Vagina (tissue), 2 donors: ENCODE data around the gene ODAD2. TPM values are rescaled to one million over a fixed set of nuclear protein-coding genes. Genes with fewer than 3 reads are reported as not detected.

Experiments used
- DNase-seq, 2 donors: peaks; one replicate each; pipeline ENCODE4 v3.0.0-alpha.2; 2017; ENCODE audit errors: extremely low spot score in 2 of 2
- H3K27ac ChIP-seq: fragments of 200-600 bp; sonication (generic); one replicate; pipeline ENCODE4 v1.5.1; 2019
- H3K27me3 ChIP-seq: fragments of 200-600 bp; sonication (generic); one replicate; pipeline ENCODE4 v1.5.1; 2019
- H3K36me3 ChIP-seq, 2 donors: fragments of 200-600 bp; sonication (generic); one replicate each; pipeline ENCODE4 v1.5.1; 2017 to 2019
- H3K4me1 ChIP-seq: fragments of 200-600 bp; sonication (generic); one replicate; pipeline ENCODE4 v1.5.1; 2019
- H3K4me3 ChIP-seq, 2 donors: fragments of 200-600 bp; sonication (generic); 1 replicate in 1 of 2; 2 replicates in 1 of 2; pipeline ENCODE4 v1.5.1; 2016 to 2019
- H3K9me3 ChIP-seq: fragments of 200-600 bp; sonication (generic); one replicate; pipeline ENCODE4 v1.5.1; 2019
- POLR2A ChIP-seq, 2 donors: fragments of 450-650 bp; IDR thresholded peaks; one replicate each; pipeline ENCODE4 v1.6.1; 2017; ENCODE audit warnings: antibody characterized with exemption in 2 of 2, mild to moderate bottlenecking in 2 of 2, moderate library complexity in 2 of 2
- POLR2AphosphoS5 ChIP-seq, 2 donors: sonication (generic); formaldehyde crosslinking; IDR thresholded peaks; one replicate each; pipeline ENCODE4 v1.9.0; 2017; ENCODE audit warnings: antibody characterized with exemption in 2 of 2, mild to moderate bottlenecking in 2 of 2, low read depth in 1 of 2; ENCODE audit not compliant: insufficient read depth in 1 of 2
- intact Hi-C: fragments of 100-400 bp; cut with DNase I; formaldehyde crosslinking; loops from one replicate; pipeline ENCODE4 v1.15.1; 2023
- total RNA-seq: library from RNA; depleted of rRNA; stranded (reverse); fragments of >200 nt; gene quantifications from one replicate; pipeline ENCODE4 v1.2.3, GENCODE V29; 2016
- TF ChIP-seq, protein P1 (sequence below), 3 experiments: fragments of 450-650 bp in 2 of 3; fragments of 200-600 bp in 1 of 3; sonication (generic) in 1 of 3; IDR thresholded peaks; one replicate each; pipeline ENCODE4 v1.5.1; 2017 to 2019; ENCODE audit warnings: antibody characterized with exemption in 3 of 3, mild to moderate bottlenecking in 2 of 3, moderate library complexity in 2 of 3

The ODAD2 gene
- total RNA-seq, result 0.25 TPM

DNA sequence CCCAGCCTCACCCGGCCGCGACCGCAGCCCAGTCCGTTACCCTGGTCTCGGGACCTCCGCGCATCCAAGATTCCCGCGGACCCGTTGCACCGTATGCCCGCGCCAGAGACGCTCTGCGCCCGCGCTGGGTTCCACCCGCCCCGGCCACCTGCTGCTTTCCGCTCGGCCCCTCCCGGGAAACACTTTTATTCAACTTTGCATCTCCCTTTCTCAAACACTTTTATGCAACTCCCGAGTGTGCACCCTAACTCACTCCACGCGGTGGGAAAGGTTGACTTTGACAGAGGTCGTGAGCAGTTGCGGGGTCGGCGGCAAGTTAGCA, at the start of gene ODAD2:
TSS of gene ODAD2 (minus strand) at position 126 of the 322 bp plus-strand sequence. CDS start 3,937 bp downstream, outside the sequence.
- intact Hi-C loops, result no loop called here
- H3K4me3 ChIP-seq, result peak within 1 kb of the TSS; percentile 46 to 70
- H3K27ac ChIP-seq, result peak within 1 kb of the TSS; percentile 54
- H3K27me3 ChIP-seq, result no peaks in the 10 kb centered on the region
- H3K9me3 ChIP-seq, result no peaks in the 10 kb centered on the region
- no peaks in the 10 kb centered on the region for H3K4me1 ChIP-seq
- TF ChIP-seq POLR2A (IDR thresholded peaks at IDR 0.05) (no peak), POLR2AphosphoS5 (IDR thresholded peaks at IDR 0.05; ENCODE audit: insufficient read depth in 1 of 2, low read depth in 1 of 2) (no peak)
- TF ChIP-seq, protein P1, sequence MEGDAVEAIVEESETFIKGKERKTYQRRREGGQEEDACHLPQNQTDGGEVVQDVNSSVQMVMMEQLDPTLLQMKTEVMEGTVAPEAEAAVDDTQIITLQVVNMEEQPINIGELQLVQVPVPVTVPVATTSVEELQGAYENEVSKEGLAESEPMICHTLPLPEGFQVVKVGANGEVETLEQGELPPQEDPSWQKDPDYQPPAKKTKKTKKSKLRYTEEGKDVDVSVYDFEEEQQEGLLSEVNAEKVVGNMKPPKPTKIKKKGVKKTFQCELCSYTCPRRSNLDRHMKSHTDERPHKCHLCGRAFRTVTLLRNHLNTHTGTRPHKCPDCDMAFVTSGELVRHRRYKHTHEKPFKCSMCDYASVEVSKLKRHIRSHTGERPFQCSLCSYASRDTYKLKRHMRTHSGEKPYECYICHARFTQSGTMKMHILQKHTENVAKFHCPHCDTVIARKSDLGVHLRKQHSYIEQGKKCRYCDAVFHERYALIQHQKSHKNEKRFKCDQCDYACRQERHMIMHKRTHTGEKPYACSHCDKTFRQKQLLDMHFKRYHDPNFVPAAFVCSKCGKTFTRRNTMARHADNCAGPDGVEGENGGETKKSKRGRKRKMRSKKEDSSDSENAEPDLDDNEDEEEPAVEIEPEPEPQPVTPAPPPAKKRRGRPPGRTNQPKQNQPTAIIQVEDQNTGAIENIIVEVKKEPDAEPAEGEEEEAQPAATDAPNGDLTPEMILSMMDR (IDR thresholded peaks at IDR 0.05), result no peak
- DNase-seq, result no peak
- no peaks in the 10 kb centered on the region for H3K36me3 ChIP-seq

DNA sequence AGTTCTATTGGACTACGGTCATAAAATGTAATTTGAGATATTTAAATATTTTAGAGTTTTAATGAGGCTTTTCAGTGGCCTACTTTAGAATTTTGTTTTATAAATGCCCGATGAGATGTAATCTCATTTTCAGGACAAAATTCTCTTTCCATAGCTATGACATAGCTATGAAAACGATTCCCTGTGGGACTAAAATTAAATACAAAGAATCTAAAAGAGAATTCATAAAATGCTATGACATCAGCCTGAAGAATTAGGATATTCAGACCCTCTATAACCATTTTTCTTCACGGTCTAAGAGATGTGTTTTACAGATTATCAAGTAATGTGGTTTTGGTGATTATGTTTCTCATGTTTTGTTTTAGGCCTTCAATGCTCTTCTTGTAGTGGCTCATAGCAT, 48.2 kb upstream of the ODAD2 start:
- Histone ChIP-seq H3K27ac (no peak overlapping the region), H3K4me1 (no peaks in the 10 kb centered on the region), H3K9me3 (no peaks in the 10 kb centered on the region), H3K36me3 (no peaks in the 10 kb centered on the region), H3K4me3 (no peak overlapping the region), H3K27me3 (no peaks in the 10 kb centered on the region)
- no peak for DNase-seq
- intact Hi-C loops, result no loop called here
- TF ChIP-seq POLR2AphosphoS5 (IDR thresholded peaks at IDR 0.05; ENCODE audit: insufficient read depth in 1 of 2, low read depth in 1 of 2) (no peak), POLR2A (IDR thresholded peaks at IDR 0.05) (no peak)
- TF ChIP-seq, protein P1 (IDR thresholded peaks at IDR 0.05), result no peak

DNA sequence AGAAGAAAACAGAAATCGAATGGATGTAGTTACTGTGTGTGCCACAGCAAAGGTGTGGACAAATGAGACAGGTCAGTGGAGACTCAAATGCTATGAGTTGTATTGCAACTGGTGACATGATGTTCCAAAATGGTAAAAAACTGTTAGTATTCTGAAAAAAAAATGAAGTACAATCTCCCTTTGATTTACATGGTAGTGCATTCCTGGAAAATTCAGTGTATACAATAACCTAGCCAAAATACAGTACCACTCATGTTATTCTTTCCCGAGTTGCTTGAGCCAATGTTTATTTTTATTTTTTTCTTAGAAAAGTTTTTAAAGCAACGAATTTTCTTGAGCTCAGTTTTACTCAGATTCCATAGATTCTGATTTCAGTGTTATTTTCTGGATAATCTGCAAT, 47.7 kb upstream of the ODAD2 start:
- no peaks in the 10 kb centered on the region for H3K27me3 ChIP-seq
- H3K4me1 ChIP-seq, result no peaks in the 10 kb centered on the region
- H3K4me3 ChIP-seq, result no peak overlapping the region
- DNase-seq, result no peak
- no peaks in the 10 kb centered on the region for H3K9me3 ChIP-seq
- no peaks in the 10 kb centered on the region for H3K36me3 ChIP-seq
- H3K27ac ChIP-seq, result no peak overlapping the region
- TF ChIP-seq POLR2AphosphoS5 (IDR thresholded peaks at IDR 0.05; ENCODE audit: insufficient read depth in 1 of 2, low read depth in 1 of 2) (no peak), POLR2A (IDR thresholded peaks at IDR 0.05) (no peak)
- TF ChIP-seq, protein P1 (IDR thresholded peaks at IDR 0.05), result no peak
- intact Hi-C loops, result no loop called here

- intact Hi-C loops, result no loop called here
- Histone ChIP-seq H3K4me3 (no peak overlapping the region), H3K27ac (no peak overlapping the region), H3K4me1 (no peaks in the 10 kb centered on the region), H3K9me3 (no peaks in the 10 kb centered on the region), H3K36me3 (no peaks in the 10 kb centered on the region), H3K27me3 (no peaks in the 10 kb centered on the region)
- no peak for TF ChIP-seq POLR2A (IDR thresholded peaks at IDR 0.05)
- no peak for TF ChIP-seq POLR2AphosphoS5 (IDR thresholded peaks at IDR 0.05; ENCODE audit: insufficient read depth in 1 of 2, low read depth in 1 of 2)
- no peak for DNase-seq
Measured at GRCh38 chr10:28043941-28044340, 45.1 kb upstream of the ODAD2 start.

DNA sequence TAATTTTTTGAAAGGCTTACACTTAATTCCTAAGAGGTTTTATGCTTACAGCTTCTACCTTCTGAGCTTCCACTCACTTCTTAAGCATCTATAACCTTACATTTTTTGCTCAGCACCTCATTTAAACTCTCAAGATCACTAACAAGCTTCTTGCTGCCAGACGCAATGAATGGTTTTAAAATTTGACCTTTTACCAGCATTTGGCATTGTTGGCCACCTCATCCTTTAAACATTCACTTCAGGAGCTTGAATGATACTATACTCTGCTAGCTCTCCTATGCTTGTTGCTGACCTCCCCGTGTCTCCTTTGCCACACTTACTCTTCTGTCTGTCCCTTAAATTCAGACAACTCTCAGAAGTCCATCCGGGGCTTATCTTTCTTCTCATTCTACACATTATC, 37.7 kb upstream of the ODAD2 start:
- no peak for DNase-seq
- Histone ChIP-seq H3K27me3 (no peaks in the 10 kb centered on the region), H3K27ac (no peak overlapping the region), H3K4me3 (no peak overlapping the region), H3K4me1 (no peaks in the 10 kb centered on the region), H3K9me3 (no peaks in the 10 kb centered on the region), H3K36me3 (no peaks in the 10 kb centered on the region)
- intact Hi-C loops, result no loop called here
- TF ChIP-seq POLR2A (IDR thresholded peaks at IDR 0.05), result no peak
- TF ChIP-seq, protein P1 (IDR thresholded peaks at IDR 0.05), result no peak
- no peak for TF ChIP-seq POLR2AphosphoS5 (IDR thresholded peaks at IDR 0.05; ENCODE audit: insufficient read depth in 1 of 2, low read depth in 1 of 2)
